PC-3 (cell line): ENCODE data around the gene ERGIC2.

Experiments used
- EZH2 ChIP-seq: fragments of 300-600 bp; sonication (generic); IDR thresholded peaks from one replicate; pipeline ENCODE4 v1.6.1; 2017; ENCODE audit warnings: antibody characterized with exemption, mild to moderate bottlenecking, low read length; ENCODE audit not compliant: unreplicated experiment
- TF ChIP-seq, protein P1 (sequence below): fragments of 300-600 bp; sonication (generic); conservative IDR thresholded peaks from 2 replicates; pipeline ENCODE4 v1.5.1; 2017; ENCODE audit warnings: antibody characterized with exemption, low read depth, mild to moderate bottlenecking, low read length

DNA sequence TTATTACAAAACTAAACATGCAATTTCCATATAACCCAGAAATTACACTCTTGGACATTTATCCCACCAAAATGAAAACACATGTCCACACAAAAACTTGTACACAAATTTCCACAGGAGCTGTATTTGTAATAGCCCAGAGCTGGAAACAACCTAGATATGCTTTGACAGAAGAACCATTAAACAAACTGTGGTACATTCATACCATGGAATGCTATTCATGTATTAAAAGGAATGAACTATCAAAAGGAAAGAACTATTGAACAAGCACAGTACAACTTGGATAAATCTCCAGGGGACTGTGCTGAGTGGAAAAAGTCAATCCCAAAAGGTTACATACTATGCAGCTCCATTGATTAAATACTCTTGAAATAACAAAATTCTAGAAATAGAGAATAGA lies 35.8 kb upstream of the ERGIC2 start:
- TF ChIP-seq, protein P1, sequence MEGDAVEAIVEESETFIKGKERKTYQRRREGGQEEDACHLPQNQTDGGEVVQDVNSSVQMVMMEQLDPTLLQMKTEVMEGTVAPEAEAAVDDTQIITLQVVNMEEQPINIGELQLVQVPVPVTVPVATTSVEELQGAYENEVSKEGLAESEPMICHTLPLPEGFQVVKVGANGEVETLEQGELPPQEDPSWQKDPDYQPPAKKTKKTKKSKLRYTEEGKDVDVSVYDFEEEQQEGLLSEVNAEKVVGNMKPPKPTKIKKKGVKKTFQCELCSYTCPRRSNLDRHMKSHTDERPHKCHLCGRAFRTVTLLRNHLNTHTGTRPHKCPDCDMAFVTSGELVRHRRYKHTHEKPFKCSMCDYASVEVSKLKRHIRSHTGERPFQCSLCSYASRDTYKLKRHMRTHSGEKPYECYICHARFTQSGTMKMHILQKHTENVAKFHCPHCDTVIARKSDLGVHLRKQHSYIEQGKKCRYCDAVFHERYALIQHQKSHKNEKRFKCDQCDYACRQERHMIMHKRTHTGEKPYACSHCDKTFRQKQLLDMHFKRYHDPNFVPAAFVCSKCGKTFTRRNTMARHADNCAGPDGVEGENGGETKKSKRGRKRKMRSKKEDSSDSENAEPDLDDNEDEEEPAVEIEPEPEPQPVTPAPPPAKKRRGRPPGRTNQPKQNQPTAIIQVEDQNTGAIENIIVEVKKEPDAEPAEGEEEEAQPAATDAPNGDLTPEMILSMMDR, result no peak
- TF ChIP-seq EZH2, result no peak
